CD4-positive, alpha-beta T cell (primary cell): ENCODE measurements around the gene GUCA2A. TPM values are rescaled to one million over a fixed set of nuclear protein-coding genes. Genes with fewer than 3 reads are reported as not detected.

Experiments used
- ATAC-seq: fragments of 200-7000 bp; cut with Tn5 transposase; one replicate; pipeline ENCODE4 v1.10.0; 2022; ENCODE audit warnings: mild to moderate bottlenecking; ENCODE audit not compliant: poor library complexity
- CTCF ChIA-PET: fragments of 350-600 bp; sonication (Branson Sonifier 250); formaldehyde crosslinking; loops from one replicate; lab custom pipeline; 2021; ENCODE audit warnings: antibody characterized with exemption, inconsistent platforms; lab: Charles Lee
- POLR2A ChIA-PET: fragments of 350-600 bp; sonication (Branson Sonifier 250); formaldehyde crosslinking; loops from one replicate; lab custom pipeline; 2021; ENCODE audit warnings: antibody characterized with exemption, inconsistent platforms; lab: Charles Lee
- DNase-seq, 14 experiments: peaks; one replicate each; pipeline ENCODE4 v3.0.0-alpha.2; 2013 to 2020; ENCODE audit warnings: mixed read lengths in 2 of 14
- H3K27ac ChIP-seq, 2 donors: one replicate each; pipeline versions ENCODE4 v1.5.1 to v1.7.0; 2013; ENCODE audit warnings: low read length in 2 of 2, low read depth in 1 of 2, mild to moderate bottlenecking in 1 of 2
- H3K27me3 ChIP-seq, 2 experiments: 1 replicate in 1 of 2; 2 replicates in 1 of 2; pipeline versions ENCODE4 v1.6.1 to v1.7.0; 2013; ENCODE audit warnings: low read length in 2 of 2, control low read depth in 1 of 2, mild to moderate bottlenecking in 1 of 2, moderate library complexity in 1 of 2; ENCODE audit not compliant: insufficient read depth in 2 of 2, control insufficient read depth in 1 of 2
- H3K36me3 ChIP-seq: one replicate; pipeline ENCODE4 v1.6.1; 2013; ENCODE audit warnings: low read length, control low read depth; ENCODE audit not compliant: insufficient read depth
- H3K4me1 ChIP-seq: one replicate; pipeline ENCODE4 v1.6.1; 2013; ENCODE audit warnings: low read length, control low read depth; ENCODE audit not compliant: insufficient read depth
- H3K4me3 ChIP-seq: one replicate; pipeline ENCODE4 v1.5.1; 2013; ENCODE audit warnings: mild to moderate bottlenecking, low read length, moderate library complexity
- H3K9me3 ChIP-seq, 2 experiments: 1 replicate in 1 of 2; 2 replicates in 1 of 2; pipeline versions ENCODE4 v1.6.1 to v1.7.0; 2013; ENCODE audit warnings: low read length in 2 of 2, mild to moderate bottlenecking in 2 of 2, control low read depth in 1 of 2, moderate library complexity in 1 of 2; ENCODE audit not compliant: control insufficient read depth in 1 of 2, insufficient read depth in 1 of 2
- H3K27ac Mint-ChIP-seq: one replicate; pipeline ENCODE4 v1.8.0; 2020; ENCODE audit warnings: mixed read lengths
- H3K27me3 Mint-ChIP-seq: one replicate; pipeline ENCODE4 v1.8.0; 2021; ENCODE audit warnings: mixed read lengths
- H3K36me3 Mint-ChIP-seq: one replicate; pipeline ENCODE4 v1.8.0; 2021; ENCODE audit warnings: low read depth, mixed read lengths
- H3K4me1 Mint-ChIP-seq: one replicate; pipeline ENCODE4 v1.8.0; 2021; ENCODE audit warnings: low read depth, mixed read lengths
- H3K4me3 Mint-ChIP-seq: one replicate; pipeline ENCODE4 v1.8.0; 2020; ENCODE audit warnings: mild to moderate bottlenecking, mixed read lengths
- H3K9me3 Mint-ChIP-seq: one replicate; pipeline ENCODE4 v1.8.0; 2020; ENCODE audit warnings: mixed read lengths
- CTCF ChIP-seq: fragments of 200-600 bp; IDR thresholded peaks from one replicate; pipeline ENCODE4 v1.8.0; 2022; ENCODE audit warnings: antibody characterized with exemption, mild to moderate bottlenecking
- intact Hi-C, 2 experiments: fragments of 100-400 bp; cut with DNase I in 1 of 2; cut with micrococcal nuclease in 1 of 2; formaldehyde crosslinking; loops; one replicate each; pipeline versions ENCODE4 v1.15.1 to v1.9.0; 2023 to 2025; cut with DNase I, micrococcal nuclease
- total RNA-seq, 174 experiments: library from RNA in 2 of 174; stranded (reverse) in 2 of 174; gene quantifications; one replicate each; pipeline ENCODE4 v1.2.3 and lab custom pipeline; 2021 to 2026

The GUCA2A gene
- total RNA-seq, 2 experiments from 2014 or later: not detected

DNA sequence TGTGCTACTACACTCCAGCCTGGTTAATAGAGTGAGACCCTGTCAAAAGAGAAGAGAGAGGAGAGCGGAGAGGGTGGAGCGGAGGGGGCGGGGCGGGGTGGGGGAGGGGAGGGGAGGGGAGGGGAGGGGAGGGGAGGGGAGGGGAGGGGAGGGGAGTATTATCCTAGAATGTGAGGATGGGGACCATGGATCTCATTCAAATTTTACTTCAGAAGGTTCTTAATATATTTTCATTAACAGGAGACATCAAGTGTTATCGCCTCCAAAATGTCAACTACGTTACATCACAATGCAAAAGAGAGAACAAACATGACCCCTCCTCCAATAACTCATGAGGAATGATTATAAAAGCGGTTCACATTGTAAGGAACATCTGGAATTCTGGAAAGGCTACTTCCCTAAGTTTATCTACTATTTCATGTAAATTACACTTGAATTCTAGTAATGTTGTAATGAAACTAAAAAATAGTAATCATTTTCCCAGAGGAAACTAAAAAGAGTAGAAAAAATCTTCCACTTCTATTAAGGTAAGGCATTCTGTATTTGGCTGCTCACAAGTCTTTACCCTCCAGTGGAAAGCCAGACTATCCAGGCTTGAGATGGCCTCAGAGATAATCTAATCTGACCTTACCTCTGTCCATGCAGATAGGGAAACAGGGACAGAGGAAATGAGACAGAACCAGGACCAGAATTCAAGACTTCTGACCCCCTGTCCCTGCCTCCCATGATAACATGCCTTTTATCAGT lies 18.8 kb upstream of the GUCA2A start:
- Mint-ChIP-seq H3K36me3 (peaks cover 84% of the 10 kb centered on the region), H3K4me1 (peaks cover 5% of the 10 kb centered on the region), H3K9me3 (no peaks in the 10 kb centered on the region), H3K27ac (no peak overlapping the region), H3K27me3 (no peaks in the 10 kb centered on the region), H3K4me3 (no peak overlapping the region)
- TF ChIP-seq CTCF: no peak
- Histone ChIP-seq H3K27me3 (no peaks in the 10 kb centered on the region), H3K36me3 (peaks cover 64% of the 10 kb centered on the region), H3K4me1 (no peaks in the 10 kb centered on the region), H3K4me3 (no peak overlapping the region), H3K27ac (no peak overlapping the region), H3K9me3 (no peaks in the 10 kb centered on the region)
- CTCF ChIA-PET: interaction anchor here (1.1 kb wide), 1 partner anchor 10 kb away, joined by 3 read pairs; no protein-coding TSS in a partner anchor
- POLR2A ChIA-PET: no interaction called here
- intact Hi-C loops: no loop called here
- ATAC-seq (no peak), DNase-seq (no peak)

DNA sequence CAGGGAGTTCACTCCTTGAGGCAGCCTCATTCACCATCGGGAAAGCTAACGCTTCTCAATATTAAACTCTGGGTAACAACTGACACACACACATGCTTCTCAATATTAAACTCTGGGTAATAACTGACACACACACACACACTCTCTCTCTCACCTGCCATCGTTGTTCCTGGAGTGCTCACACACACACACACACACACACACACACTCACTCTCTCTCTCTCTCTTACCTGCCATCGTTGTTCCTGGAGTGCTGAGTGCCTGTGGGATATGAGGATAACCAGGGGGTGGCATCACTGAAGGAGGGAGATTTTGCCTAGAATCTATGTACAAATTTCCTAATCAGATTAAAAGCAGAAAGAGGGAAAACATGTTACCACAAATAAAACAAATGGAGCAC lies 17.1 kb upstream of the GUCA2A start:
- Mint-ChIP-seq H3K27me3 (no peaks in the 10 kb centered on the region), H3K4me1 (peaks cover 5% of the 10 kb centered on the region), H3K27ac (peak overlapping the region; percentile 55), H3K36me3 (peaks cover 68% of the 10 kb centered on the region), H3K9me3 (no peaks in the 10 kb centered on the region), H3K4me3 (no peak overlapping the region)
- ChIA-PET CTCF (no interaction called here), POLR2A (no interaction called here)
- intact Hi-C loops: no loop called here
- Histone ChIP-seq H3K4me1 (no peaks in the 10 kb centered on the region), H3K27me3 (no peaks in the 10 kb centered on the region), H3K4me3 (no peak overlapping the region), H3K9me3 (no peaks in the 10 kb centered on the region), H3K36me3 (peaks cover 51% of the 10 kb centered on the region), H3K27ac (no peak overlapping the region)
- no peak for TF ChIP-seq CTCF
- ATAC-seq (no peak), DNase-seq (no peak)

- no peak overlapping the region for H3K4me3 ChIP-seq
- TF ChIP-seq CTCF: no peak
- no peak overlapping the region for H3K4me3 Mint-ChIP-seq
- no peaks in the 10 kb centered on the region for H3K27me3 ChIP-seq
- H3K4me1 ChIP-seq: no peaks in the 10 kb centered on the region
- H3K9me3 Mint-ChIP-seq: no peaks in the 10 kb centered on the region
- DNase-seq: no peak
- ChIA-PET POLR2A (no interaction called here), CTCF (no interaction called here)
- no peaks in the 10 kb centered on the region for H3K9me3 ChIP-seq
- peaks cover 53% of the 10 kb centered on the region for H3K36me3 Mint-ChIP-seq
- no peak overlapping the region for H3K27ac ChIP-seq
- H3K27ac Mint-ChIP-seq: peak overlapping the region; percentile 55
- peaks cover 5% of the 10 kb centered on the region for H3K4me1 Mint-ChIP-seq
- intact Hi-C loops: loop anchor here (5.0 to 10.0 kb wide), 2 partner anchors 155 to 157 kb away; partner anchors contain the start of gene FOXJ3 (in 2 of the 2)
- peaks cover 39% of the 10 kb centered on the region for H3K36me3 ChIP-seq
- H3K27me3 Mint-ChIP-seq: no peaks in the 10 kb centered on the region
- no peak for ATAC-seq
Observed at GRCh38 chr1:42179900-42180329, 15.4 kb upstream of the GUCA2A start.
